UCSD-AML1 (cell line): Measurements from ENCODE around the gene CALN1.

ENCODE experiments used
- DNase-seq: peaks from one replicate; lab custom pipeline; 2025; ENCODE audit not compliant: unreplicated experiment; lab: John Stamatoyannopoulos, UW

Gene CALN1

DNA sequence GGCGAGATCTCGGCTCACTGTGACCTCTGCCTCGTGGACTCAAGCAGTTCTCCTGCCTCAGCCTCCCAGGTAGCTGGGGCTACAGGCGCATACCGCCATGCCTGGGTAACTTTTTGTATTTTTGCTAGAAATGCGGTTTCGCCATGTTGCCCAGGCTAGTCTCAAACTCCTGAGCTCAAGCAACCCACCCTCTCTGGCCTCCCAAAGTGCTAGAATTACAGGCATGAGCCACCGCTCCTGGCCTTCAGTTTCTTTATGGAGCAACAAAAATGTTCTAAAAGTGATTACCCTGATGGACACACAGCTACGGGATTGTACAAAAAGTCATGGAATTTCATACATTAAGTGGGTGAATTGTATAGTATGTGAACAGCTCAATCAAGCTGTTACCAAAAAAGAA, 216.0 kb downstream of the CALN1 start:
- no peak for DNase-seq

- no peak for DNase-seq
Measured at GRCh38 chr7:72190919-72191318, 221.2 kb downstream of the CALN1 start.

GRCh38 chr7:72190146-72190545, 222.0 kb downstream of the CALN1 start:
- no peak for DNase-seq

GRCh38 chr7:72187179-72187578, 225.0 kb downstream of the CALN1 start:
- DNase-seq, result no peak

- DNase-seq, result no peak
Measured at GRCh38 chr7:72183835-72184234, 228.3 kb downstream of the CALN1 start.

- no peak for DNase-seq
Measured at GRCh38 chr7:72182036-72182435, 230.1 kb downstream of the CALN1 start.

- DNase-seq, result no peak
Measured at GRCh38 chr7:72176875-72177274, 235.3 kb downstream of the CALN1 start.

DNA sequence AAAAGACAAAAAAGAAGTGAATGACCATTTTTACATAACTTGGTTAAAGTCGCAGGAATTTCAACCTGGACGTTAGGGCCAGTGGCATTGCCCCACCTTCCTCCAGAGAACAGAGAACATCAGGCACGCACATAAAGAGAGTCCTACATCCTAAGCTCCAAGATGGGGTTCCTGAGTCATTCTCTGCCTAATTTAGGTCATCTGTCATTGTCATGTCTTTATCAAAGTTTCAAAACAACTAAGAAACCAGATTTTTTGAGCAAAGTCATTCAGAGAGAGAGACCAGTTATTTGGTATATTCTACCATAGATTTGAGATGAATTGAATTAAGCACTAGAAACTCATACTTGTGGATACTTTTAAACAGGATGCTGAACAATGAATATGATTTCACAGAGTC, 241.7 kb downstream of the CALN1 start:
- DNase-seq, result no peak

DNA sequence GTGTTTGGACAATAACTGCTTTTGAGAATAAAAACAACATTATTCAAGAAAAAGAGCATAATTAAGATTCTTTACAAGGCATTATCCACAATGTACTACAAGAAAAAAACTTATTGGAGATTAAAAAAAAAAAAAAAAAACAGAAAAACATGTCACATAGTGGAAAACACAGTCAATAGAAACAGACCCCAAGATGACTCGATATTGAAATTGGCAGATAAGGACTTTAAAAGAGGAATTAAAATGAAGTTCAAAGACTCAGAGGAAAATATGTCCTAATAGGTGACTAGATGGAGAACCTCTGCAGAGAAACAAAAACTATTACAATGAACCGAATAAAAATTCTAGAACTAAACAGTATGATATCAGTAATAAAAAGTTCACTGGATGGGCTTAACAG, 248.9 kb downstream of the CALN1 start:
- DNase-seq, result no peak

- no peak for DNase-seq
Measured at GRCh38 chr7:72161534-72161933, 250.6 kb downstream of the CALN1 start.

- DNase-seq, result no peak
Measured at GRCh38 chr7:72159911-72160310, 252.2 kb downstream of the CALN1 start.

- no peak for DNase-seq
Measured at GRCh38 chr7:72156671-72157070, 255.5 kb downstream of the CALN1 start.

- DNase-seq, result no peak
Measured at GRCh38 chr7:72153132-72153512, 259.0 kb downstream of the CALN1 start.

GRCh38 chr7:72152161-72153131, 259.7 kb downstream of the CALN1 start:
- no peak for DNase-seq

- no peak for DNase-seq
Measured at GRCh38 chr7:72140566-72140965, 271.6 kb downstream of the CALN1 start.

GRCh38 chr7:72127136-72127535, 285.0 kb downstream of the CALN1 start:
- DNase-seq, result no peak

DNA sequence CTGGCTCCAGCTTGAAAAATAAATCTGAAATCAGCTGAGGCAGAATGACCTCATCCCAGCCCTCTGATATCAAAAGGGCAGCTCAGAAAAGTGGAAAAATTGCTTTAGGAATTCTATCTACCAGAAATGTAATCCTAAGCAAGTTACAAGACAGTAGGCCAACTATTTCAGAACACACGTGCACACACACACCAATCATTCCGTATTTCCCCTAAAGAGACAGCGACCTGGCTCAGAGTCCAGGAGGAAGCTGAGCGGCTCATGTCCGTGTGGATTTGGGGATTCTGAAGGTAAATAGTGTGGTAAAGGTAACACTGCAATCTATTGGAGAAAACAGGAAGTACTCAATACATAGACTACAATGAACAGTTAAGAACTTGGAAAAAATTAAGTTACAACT, 288.2 kb downstream of the CALN1 start:
- no peak for DNase-seq

DNA sequence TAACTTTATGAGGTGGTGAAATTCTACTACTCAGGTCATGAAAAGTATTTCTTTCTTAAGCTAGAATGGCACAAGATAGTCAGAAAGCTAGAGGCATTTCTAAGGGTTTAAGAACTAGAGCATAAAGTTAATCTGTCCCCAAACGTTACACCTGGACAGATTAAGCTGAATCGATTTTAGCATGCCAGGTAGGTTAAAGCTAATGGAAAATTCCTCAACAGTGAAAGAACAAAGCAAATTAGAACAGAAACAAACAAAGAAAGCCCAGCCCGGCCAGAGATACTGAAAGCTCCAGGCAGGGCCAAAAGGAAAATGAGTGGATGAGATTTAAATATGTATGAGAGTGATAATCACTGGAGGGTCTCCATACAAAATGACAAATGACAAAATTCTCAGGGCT, 293.8 kb downstream of the CALN1 start:
- no peak for DNase-seq

GRCh38 chr7:72114129-72114528, 298.0 kb downstream of the CALN1 start:
- DNase-seq, result no peak

GRCh38 chr7:72112992-72113391, 299.1 kb downstream of the CALN1 start:
- no peak for DNase-seq

GRCh38 chr7:72112530-72112929, 299.6 kb downstream of the CALN1 start:
- DNase-seq, result no peak

GRCh38 chr7:72111086-72111485, 301.1 kb downstream of the CALN1 start:
- no peak for DNase-seq

DNA sequence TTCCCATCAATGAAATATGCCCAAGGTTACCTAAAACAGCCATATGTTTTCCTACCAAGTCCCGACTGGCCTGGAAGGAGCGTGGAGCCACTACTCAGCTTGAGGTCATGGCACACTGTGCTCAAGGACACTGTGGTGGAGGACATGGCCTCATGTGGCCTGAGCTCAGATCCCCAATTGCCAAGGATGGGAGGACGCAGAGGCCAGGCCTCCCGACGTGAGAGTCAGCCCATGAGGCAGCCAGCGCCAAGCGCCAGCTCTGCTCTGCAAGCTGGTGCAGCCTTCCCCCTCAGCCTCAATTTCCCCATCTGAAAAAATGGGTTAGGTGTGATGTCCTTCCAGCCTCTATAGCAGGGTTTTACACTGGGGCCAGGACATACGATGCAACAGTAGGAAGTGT, 302.6 kb downstream of the CALN1 start:
- no peak for DNase-seq
